HCT116 (cell line): Measurements from ENCODE around the gene ADAMTS14.

Experiments
- EZH2 ChIP-seq: fragments of 200-600 bp; sonication (generic); IDR thresholded peaks from 2 replicates; pipeline ENCODE4 v1.6.1; 2017; ENCODE audit warnings: antibody characterized with exemption, mixed run types
- POLR2A ChIP-seq: IDR thresholded peaks from 2 replicates; pipeline ENCODE4 v1.7.0; 2011; ENCODE audit warnings: borderline replicate concordance; ENCODE audit not compliant: insufficient read depth, insufficient read length; ENCODE audit errors: extremely low read depth
- REST ChIP-seq: IDR thresholded peaks from 2 replicates; pipeline ENCODE4 v1.6.1; 2012; ENCODE audit warnings: low read depth
- ZNF274 ChIP-seq: fragments of 200-500 bp; sonication (Bioruptor generic); IDR thresholded peaks from 2 replicates; pipeline ENCODE4 v1.6.1; 2014; ENCODE audit warnings: mild to moderate bottlenecking, low read depth, low read length, inconsistent platforms
- TF ChIP-seq, protein P1 (sequence below), 3 experiments: fragments of 200-600 bp in 1 of 3; sonication (generic) in 1 of 3; IDR thresholded peaks in 2 of 3; conservative IDR thresholded peaks in 1 of 3; 2 replicates each; pipeline ENCODE4 v1.5.1; 2012 to 2017; ENCODE audit warnings: low read depth in 2 of 3, low read length in 2 of 3, antibody characterized with exemption in 1 of 3, borderline replicate concordance in 1 of 3, control low read depth in 1 of 3, mild to moderate bottlenecking in 1 of 3, mixed read lengths in 1 of 3, mixed run types in 1 of 3, moderate library complexity in 1 of 3; ENCODE audit not compliant: insufficient read depth in 1 of 3

DNA sequence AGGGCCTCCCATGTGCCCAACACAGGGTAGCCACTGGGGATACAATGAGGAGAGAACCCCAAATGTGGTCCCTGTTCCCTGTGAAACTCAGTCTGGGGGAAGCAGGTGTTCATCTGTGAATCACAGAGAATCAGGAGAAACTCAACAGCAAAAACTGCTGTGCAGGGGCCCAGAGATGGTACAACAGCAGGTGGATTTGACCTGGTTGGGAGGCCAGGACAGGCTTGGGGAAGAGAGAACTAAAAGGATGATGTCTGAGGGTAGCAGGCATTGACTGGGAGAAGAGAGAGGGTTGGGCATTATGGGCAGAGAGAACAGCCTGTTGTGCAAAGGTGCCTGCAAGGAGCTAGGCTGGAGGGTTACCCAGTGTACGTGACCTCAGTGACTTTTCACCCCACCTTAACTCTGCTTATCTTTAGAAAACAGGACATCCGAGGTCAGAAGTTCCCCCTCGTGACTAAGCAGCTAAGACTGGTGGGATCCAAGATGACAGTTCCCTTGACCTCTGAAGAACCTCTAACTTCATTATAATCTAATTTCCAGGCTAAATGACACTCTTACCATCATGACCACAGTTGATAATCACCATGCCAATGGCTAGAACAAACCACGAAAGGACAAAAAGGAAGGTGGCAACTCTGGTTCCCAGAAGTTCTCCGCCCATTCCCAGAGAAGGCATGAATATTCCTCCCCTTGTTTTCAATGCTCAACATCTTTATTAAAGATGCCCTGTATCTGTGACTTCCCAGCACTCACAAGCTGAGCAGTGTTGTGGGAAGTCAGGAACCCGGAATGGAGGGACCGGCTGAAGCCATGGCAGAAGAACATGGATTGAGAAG is 5.1 kb upstream of the ADAMTS14 start:
- TF ChIP-seq, protein P1, sequence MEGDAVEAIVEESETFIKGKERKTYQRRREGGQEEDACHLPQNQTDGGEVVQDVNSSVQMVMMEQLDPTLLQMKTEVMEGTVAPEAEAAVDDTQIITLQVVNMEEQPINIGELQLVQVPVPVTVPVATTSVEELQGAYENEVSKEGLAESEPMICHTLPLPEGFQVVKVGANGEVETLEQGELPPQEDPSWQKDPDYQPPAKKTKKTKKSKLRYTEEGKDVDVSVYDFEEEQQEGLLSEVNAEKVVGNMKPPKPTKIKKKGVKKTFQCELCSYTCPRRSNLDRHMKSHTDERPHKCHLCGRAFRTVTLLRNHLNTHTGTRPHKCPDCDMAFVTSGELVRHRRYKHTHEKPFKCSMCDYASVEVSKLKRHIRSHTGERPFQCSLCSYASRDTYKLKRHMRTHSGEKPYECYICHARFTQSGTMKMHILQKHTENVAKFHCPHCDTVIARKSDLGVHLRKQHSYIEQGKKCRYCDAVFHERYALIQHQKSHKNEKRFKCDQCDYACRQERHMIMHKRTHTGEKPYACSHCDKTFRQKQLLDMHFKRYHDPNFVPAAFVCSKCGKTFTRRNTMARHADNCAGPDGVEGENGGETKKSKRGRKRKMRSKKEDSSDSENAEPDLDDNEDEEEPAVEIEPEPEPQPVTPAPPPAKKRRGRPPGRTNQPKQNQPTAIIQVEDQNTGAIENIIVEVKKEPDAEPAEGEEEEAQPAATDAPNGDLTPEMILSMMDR (IDR thresholded peaks at IDR 0.05 in 2 of 3, conservative IDR thresholded peaks at IDR 0.05 in 1 of 3; ENCODE audit: borderline replicate concordance in 1 of 3, insufficient read depth in 1 of 3, low read depth in 2 of 3, low read length in 2 of 3): no peak
- no peak for TF ChIP-seq POLR2A
- no peak for TF ChIP-seq REST
- TF ChIP-seq EZH2: no peak
- TF ChIP-seq ZNF274: no peak
